Esophagus squamous epithelium (tissue), 4 donors: ENCODE results near the gene FAM184B.

ENCODE experiments used
- CTCF ChIP-seq, 6 experiments: fragments of 450-650 bp in 4 of 6; fragments of 200-600 bp in 2 of 6; sonication (generic) in 2 of 6; IDR thresholded peaks; one replicate each; pipeline ENCODE4 v1.5.1; 2016 to 2019; ENCODE audit warnings: antibody characterized with exemption in 6 of 6, mild to moderate bottlenecking in 4 of 6, moderate library complexity in 4 of 6
- POLR2A ChIP-seq, 4 donors: fragments of 450-650 bp; IDR thresholded peaks; one replicate each; pipeline ENCODE4 v1.6.1; 2017; ENCODE audit warnings: antibody characterized with exemption in 4 of 4, mild to moderate bottlenecking in 4 of 4, moderate library complexity in 3 of 4

- TF ChIP-seq CTCF (IDR thresholded peaks at IDR 0.05) (no peak), POLR2A (IDR thresholded peaks at IDR 0.05) (no peak)
Observed at GRCh38 chr4:17809667-17810066, 28.2 kb upstream of the FAM184B start.
